ACHN (cell line): ENCODE measurements around the gene INO80E.
A peak's percentile ranks its signal among the peaks of the same experiment; 100 is the strongest.

Experiments used
- DNase-seq: peaks from one replicate; pipeline ENCODE4 v3.0.0-alpha.2; 2015
- in situ Hi-C: cut with HindIII; loops from 2 replicates; pipeline ENCODE4 v1.10.0; 2017; ENCODE audit warnings: low sequenced_read_pairs, low pct_ligation_motif_present, low pct_unique_long_range_greater_than_20kb

Gene INO80E

GRCh38 chr16:30052671-30053372 lies 56.8 kb downstream of the INO80E start:
- peak; percentile 94 for DNase-seq
- in situ Hi-C loops = no loop called here

- in situ Hi-C loops = no loop called here
- DNase-seq = peak; percentile 59
Measured at GRCh38 chr16:30053376-30054015, 57.5 kb downstream of the INO80E start.

GRCh38 chr16:30054451-30054850 lies 58.4 kb downstream of the INO80E start:
- no peak for DNase-seq
- in situ Hi-C loops = no loop called here

- in situ Hi-C loops = no loop called here
Measured at GRCh38 chr16:30054959-30055553, 59.0 kb downstream of the INO80E start.

More at GRCh38 chr16:30054959-30055553, 59.0 kb downstream of the INO80E start:
- peak; percentile 33 for DNase-seq
